Gastroesophageal sphincter (tissue), 4 donors: Measurements from ENCODE around the gene CCDC93. TPM values are rescaled to one million over a fixed set of nuclear protein-coding genes. Genes with fewer than 3 reads are reported as not detected.

Experiments used
- ATAC-seq: fragments of 150-250 bp; one replicate; pipeline ENCODE4 v1.9.1; 2016; ENCODE audit warnings: mild to moderate bottlenecking, moderate library complexity
- H3K27ac ChIP-seq, 4 donors: fragments of 200-600 bp; sonication (generic) in 3 of 4; 1 replicate in 3 of 4; 2 replicates in 1 of 4; pipeline ENCODE4 v1.5.1; 2016 to 2019
- H3K27me3 ChIP-seq: fragments of 200-600 bp; sonication (generic); one replicate; pipeline ENCODE4 v1.5.1; 2019
- H3K36me3 ChIP-seq, 2 donors: fragments of 200-600 bp; sonication (generic); one replicate each; pipeline ENCODE4 v1.5.1; 2019; ENCODE audit warnings: control low read depth in 1 of 2
- H3K4me1 ChIP-seq, 3 donors: fragments of 200-600 bp; sonication (generic); 1 replicate in 2 of 3; 2 replicates in 1 of 3; pipeline ENCODE4 v1.5.1; 2016 to 2019; ENCODE audit warnings: control low read depth in 2 of 3
- H3K4me3 ChIP-seq, 2 donors: fragments of 200-600 bp; sonication (generic); one replicate each; pipeline ENCODE4 v1.5.1; 2019; ENCODE audit warnings: mild to moderate bottlenecking in 1 of 2, moderate library complexity in 1 of 2
- H3K9me3 ChIP-seq, 3 donors: fragments of 200-600 bp; sonication (generic); one replicate each; pipeline ENCODE4 v1.5.1; 2017 to 2019; ENCODE audit warnings: control low read depth in 2 of 3
- EP300 ChIP-seq: sonication (generic); formaldehyde crosslinking; IDR thresholded peaks from one replicate; pipeline ENCODE4 v1.6.1; 2017; ENCODE audit warnings: antibody characterized with exemption, mild to moderate bottlenecking
- POLR2A ChIP-seq, 2 donors: fragments of 450-650 bp; IDR thresholded peaks; one replicate each; pipeline ENCODE4 v1.6.1; 2017; ENCODE audit warnings: antibody characterized with exemption in 2 of 2, mild to moderate bottlenecking in 2 of 2, moderate library complexity in 1 of 2
- POLR2AphosphoS5 ChIP-seq: sonication (generic); formaldehyde crosslinking; IDR thresholded peaks from one replicate; pipeline ENCODE4 v1.6.1; 2017; ENCODE audit warnings: antibody characterized with exemption
- WGBS, 2 donors: methylation state at CpG; one replicate each; pipeline ENCODE4 v1.1.5; 2018; ENCODE audit warnings: low coverage in 1 of 2; 5-methylcytosine and 5-hydroxymethylcytosine counted together
- total RNA-seq, 4 donors: library from RNA; depleted of rRNA; stranded (reverse); fragments of >200 nt; gene quantifications; one replicate each; pipeline ENCODE4 v1.1.0, GENCODE V29; 2016
- TF ChIP-seq, protein P1 (sequence below), 4 experiments: fragments of 200-600 bp in 2 of 4; fragments of 450-650 bp in 2 of 4; sonication (generic) in 1 of 4; IDR thresholded peaks; one replicate each; pipeline ENCODE4 v1.5.1; 2017 to 2019; ENCODE audit warnings: antibody characterized with exemption in 4 of 4, mild to moderate bottlenecking in 2 of 4, moderate library complexity in 2 of 4

The CCDC93 gene
- total RNA-seq, 4 donors from 2014 or later: 13.2 to 18.8 (median 16.1) TPM

DNA sequence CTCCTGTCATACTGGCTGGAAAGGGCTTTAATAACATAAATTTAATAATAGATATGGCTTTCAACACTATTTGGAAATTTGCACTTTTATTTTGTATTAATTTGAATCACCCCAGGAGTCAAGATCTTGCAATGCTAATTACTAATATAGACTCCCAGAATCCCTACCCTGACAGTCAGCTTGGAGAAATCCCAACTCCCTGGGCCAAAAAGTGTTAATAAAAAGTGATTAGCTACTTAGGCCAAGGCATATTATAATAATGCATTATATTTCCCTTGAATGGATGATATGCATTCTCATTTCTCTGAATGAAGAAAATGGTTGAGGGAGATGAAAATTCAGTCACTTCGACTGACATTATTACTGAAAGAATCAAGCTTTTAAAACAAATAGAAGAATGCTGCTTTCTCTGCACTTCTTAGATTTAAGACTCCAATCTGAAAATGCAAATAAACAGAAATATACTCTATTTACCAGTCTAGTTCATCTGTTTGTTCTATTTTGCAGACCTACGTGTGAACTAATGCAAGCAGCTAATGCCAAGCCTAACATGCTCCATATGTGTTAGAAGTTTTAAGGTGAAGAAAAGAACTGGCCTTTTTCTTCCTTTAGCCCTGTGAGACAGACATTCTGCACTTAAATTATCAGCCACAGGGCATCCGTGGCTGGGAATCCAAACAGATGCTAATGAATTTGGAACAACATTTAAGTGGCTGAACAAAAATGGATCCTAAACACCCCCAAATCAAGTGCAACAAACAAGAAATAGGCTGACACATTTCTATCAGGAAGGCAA, 40.5 kb upstream of the CCDC93 start:
- no peaks in the 10 kb centered on the region for H3K36me3 ChIP-seq
- no peak overlapping the region for H3K4me3 ChIP-seq
- no peak for TF ChIP-seq POLR2A (IDR thresholded peaks at IDR 0.05)
- no peak for TF ChIP-seq EP300
- no peak for TF ChIP-seq POLR2AphosphoS5
- TF ChIP-seq, protein P1, sequence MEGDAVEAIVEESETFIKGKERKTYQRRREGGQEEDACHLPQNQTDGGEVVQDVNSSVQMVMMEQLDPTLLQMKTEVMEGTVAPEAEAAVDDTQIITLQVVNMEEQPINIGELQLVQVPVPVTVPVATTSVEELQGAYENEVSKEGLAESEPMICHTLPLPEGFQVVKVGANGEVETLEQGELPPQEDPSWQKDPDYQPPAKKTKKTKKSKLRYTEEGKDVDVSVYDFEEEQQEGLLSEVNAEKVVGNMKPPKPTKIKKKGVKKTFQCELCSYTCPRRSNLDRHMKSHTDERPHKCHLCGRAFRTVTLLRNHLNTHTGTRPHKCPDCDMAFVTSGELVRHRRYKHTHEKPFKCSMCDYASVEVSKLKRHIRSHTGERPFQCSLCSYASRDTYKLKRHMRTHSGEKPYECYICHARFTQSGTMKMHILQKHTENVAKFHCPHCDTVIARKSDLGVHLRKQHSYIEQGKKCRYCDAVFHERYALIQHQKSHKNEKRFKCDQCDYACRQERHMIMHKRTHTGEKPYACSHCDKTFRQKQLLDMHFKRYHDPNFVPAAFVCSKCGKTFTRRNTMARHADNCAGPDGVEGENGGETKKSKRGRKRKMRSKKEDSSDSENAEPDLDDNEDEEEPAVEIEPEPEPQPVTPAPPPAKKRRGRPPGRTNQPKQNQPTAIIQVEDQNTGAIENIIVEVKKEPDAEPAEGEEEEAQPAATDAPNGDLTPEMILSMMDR (IDR thresholded peaks at IDR 0.05): no peak
- H3K27ac ChIP-seq: no peak overlapping the region
- 46 to 54% methylated on average over 3 of the region's 3 CpGs for WGBS, 2 donors
- H3K9me3 ChIP-seq: no peaks in the 10 kb centered on the region
- ATAC-seq: no peak
- no peaks in the 10 kb centered on the region for H3K4me1 ChIP-seq
- peaks cover 66% of the 10 kb centered on the region for H3K27me3 ChIP-seq

DNA sequence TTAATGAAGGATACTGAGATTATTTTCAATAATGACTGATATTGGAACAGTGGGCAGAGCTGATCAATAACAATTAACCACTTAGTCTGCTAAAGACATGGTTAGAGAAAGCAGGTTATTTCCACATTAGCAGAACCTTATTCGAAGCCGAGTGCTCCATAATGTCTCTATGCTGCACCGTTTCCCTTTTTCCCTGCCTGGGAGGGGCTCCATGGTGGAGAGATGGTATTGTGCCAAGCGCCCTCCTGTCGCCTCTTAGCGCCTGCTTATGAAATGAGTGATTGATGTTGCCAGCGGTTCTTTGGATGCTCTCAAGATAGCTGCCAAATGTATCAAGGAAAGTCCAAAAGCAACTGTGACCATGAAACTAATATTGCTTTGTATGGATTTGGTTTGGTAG, 39.8 kb upstream of the CCDC93 start:
- no peaks in the 10 kb centered on the region for H3K36me3 ChIP-seq
- ATAC-seq: no peak
- H3K4me1 ChIP-seq: no peaks in the 10 kb centered on the region
- no peaks in the 10 kb centered on the region for H3K9me3 ChIP-seq
- TF ChIP-seq, protein P1 (IDR thresholded peaks at IDR 0.05): no peak
- no peak for TF ChIP-seq POLR2AphosphoS5
- TF ChIP-seq EP300: no peak
- H3K27me3 ChIP-seq: peaks cover 69% of the 10 kb centered on the region
- H3K27ac ChIP-seq: no peak overlapping the region
- no peak overlapping the region for H3K4me3 ChIP-seq
- 58 to 83% methylated on average over 4 to 7 of the region's 7 CpGs for WGBS, 2 donors

GRCh38 chr2:118052474-118052873, 38.6 kb upstream of the CCDC93 start:
- WGBS, 2 donors: 69 to 75% methylated on average over 1 to 2 of the region's 2 CpGs
- Histone ChIP-seq H3K4me3 (no peak overlapping the region), H3K27ac (no peak overlapping the region), H3K9me3 (no peaks in the 10 kb centered on the region), H3K4me1 (no peaks in the 10 kb centered on the region), H3K36me3 (no peaks in the 10 kb centered on the region), H3K27me3 (peaks cover 72% of the 10 kb centered on the region)
- TF ChIP-seq POLR2AphosphoS5 (no peak), POLR2A (IDR thresholded peaks at IDR 0.05) (no peak), EP300 (no peak)
- TF ChIP-seq, protein P1 (IDR thresholded peaks at IDR 0.05): no peak
- no peak for ATAC-seq

- Histone ChIP-seq H3K4me1 (no peaks in the 10 kb centered on the region), H3K36me3 (no peaks in the 10 kb centered on the region), H3K4me3 (no peak overlapping the region), H3K9me3 (no peaks in the 10 kb centered on the region), H3K27ac (no peak overlapping the region), H3K27me3 (peaks cover 75% of the 10 kb centered on the region)
- ATAC-seq: no peak
- 51 to 82% methylated on average over 2 to 3 of the region's 3 CpGs for WGBS, 2 donors
- no peak for TF ChIP-seq EP300
- no peak for TF ChIP-seq POLR2A (IDR thresholded peaks at IDR 0.05)
- no peak for TF ChIP-seq POLR2AphosphoS5
- TF ChIP-seq, protein P1 (IDR thresholded peaks at IDR 0.05): no peak
These were observed 38.0 kb upstream of the CCDC93 start for GRCh38 chr2:118051826-118052358.

DNA sequence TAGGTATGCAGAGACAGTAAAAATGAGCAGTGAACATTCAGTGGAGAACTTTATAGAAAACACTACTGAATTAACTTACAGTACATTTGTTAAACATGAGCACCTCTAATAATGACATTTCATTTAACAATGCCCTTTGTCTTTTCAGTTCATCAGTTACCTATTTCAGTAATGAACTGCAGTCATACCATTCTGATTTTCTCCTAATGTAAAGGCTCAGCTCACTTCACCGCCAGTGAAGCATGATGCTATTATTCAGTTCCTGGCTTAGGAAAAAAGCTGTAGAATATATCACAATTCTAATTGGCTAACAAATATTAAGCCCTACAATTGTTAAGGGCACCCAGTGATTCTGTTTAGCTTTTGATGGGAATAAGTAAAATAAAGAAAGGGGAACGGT, 37.1 kb upstream of the CCDC93 start:
- no peak for ATAC-seq
- H3K4me1 ChIP-seq: no peaks in the 10 kb centered on the region
- no peaks in the 10 kb centered on the region for H3K9me3 ChIP-seq
- H3K4me3 ChIP-seq: no peak overlapping the region
- H3K36me3 ChIP-seq: no peaks in the 10 kb centered on the region
- TF ChIP-seq POLR2AphosphoS5: no peak
- TF ChIP-seq, protein P1 (IDR thresholded peaks at IDR 0.05): no peak
- no peak for TF ChIP-seq POLR2A (IDR thresholded peaks at IDR 0.05)
- no peak for TF ChIP-seq EP300
- WGBS, 2 donors: 43 to 68% methylated on average over 2 of the region's 2 CpGs
- H3K27ac ChIP-seq: no peak overlapping the region
- H3K27me3 ChIP-seq: peaks cover 72% of the 10 kb centered on the region
